GM12878 (cell line): ENCODE measurements around the gene TATDN2. TPM values are rescaled to one million over a fixed set of nuclear protein-coding genes. Genes with fewer than 3 reads are reported as not detected.

Source experiments
- ATAC-seq: fragments of 200-7000 bp; cut with Tn5 transposase; 3 replicates; pipeline ENCODE4 v1.9.1; 2020; ENCODE audit warnings: mild to moderate bottlenecking, moderate library complexity
- BruUV-seq: library from RNA; stranded (reverse); fragments of 400-500 nt; replicated peaks from 2 replicates; lab custom pipeline; 2021; lab: Mats Ljungman, UMichigan
- CTCF ChIA-PET: fragments of 300-600 bp; sonication (Branson Sonifier 250); formaldehyde crosslinking; extraction: SDS; loops from one replicate; lab custom pipeline; 2021; ENCODE audit warnings: inconsistent platforms; lab: Yijun Ruan, JAX
- POLR2A ChIA-PET: fragments of 350-600 bp; formaldehyde crosslinking; extraction: SDS; loops from one replicate; lab custom pipeline; 2021; ENCODE audit warnings: inconsistent platforms; lab: Charles Lee
- RAD21 ChIA-PET: fragments of 300-600 bp; sonication (Branson Sonifier 250); formaldehyde crosslinking; loops from one replicate; lab custom pipeline; 2023; ENCODE audit warnings: antibody characterized with exemption; ENCODE audit not compliant: unreplicated experiment; lab: Charles Lee
- SMC1A ChIA-PET: fragments of 300-600 bp; sonication (Branson Sonifier 250); formaldehyde crosslinking; loops from one replicate; lab custom pipeline; 2023; ENCODE audit not compliant: unreplicated experiment, uncharacterized antibody; lab: Charles Lee
- DNase-seq: peaks from one replicate; pipeline ENCODE4 v3.0.0-alpha.2; 2011; ENCODE audit warnings: low read depth, low spot score
- FAIRE-seq: peaks from 3 replicates; lab custom pipeline; 2011; peaks lifted over from hg19 to GRCh38; lab: Jason Lieb, UNC
- H2AFZ ChIP-seq: 2 replicates; pipeline ENCODE4 v1.6.0; 2011; ENCODE audit warnings: low read depth, low read length, control low read depth; ENCODE audit not compliant: control insufficient read depth
- H3K27ac ChIP-seq: 2 replicates; pipeline ENCODE4 v1.5.1; 2011; ENCODE audit warnings: control low read depth; ENCODE audit not compliant: control insufficient read depth, insufficient read depth
- H3K27me3 ChIP-seq, 2 experiments: replicated peaks in 1 of 2; 2 replicates each; pipeline versions ENCODE4 v1.6.0 to v1.6.1; 2011; ENCODE audit warnings: low read length in 1 of 2; ENCODE audit not compliant: control insufficient read depth in 2 of 2, insufficient read depth in 2 of 2
- H3K36me3 ChIP-seq, 2 experiments: 2 replicates each; pipeline ENCODE4 v1.5.1; 2011; ENCODE audit warnings: low read length in 1 of 2; ENCODE audit not compliant: control insufficient read depth in 2 of 2, insufficient read depth in 2 of 2
- H3K4me1 ChIP-seq: 2 replicates; pipeline ENCODE4 v1.6.1; 2011; ENCODE audit warnings: mild to moderate bottlenecking, low read length, moderate library complexity, mixed read lengths; ENCODE audit not compliant: control insufficient read depth, insufficient read depth
- H3K4me2 ChIP-seq: 2 replicates; pipeline ENCODE4 v1.6.0; 2011; ENCODE audit warnings: control low read depth; ENCODE audit not compliant: control insufficient read depth, insufficient read depth
- H3K4me3 ChIP-seq: fragments of 200-600 bp; sonication (generic); 2 replicates; pipeline ENCODE4 v1.5.1; 2016
- H3K79me2 ChIP-seq: 2 replicates; pipeline ENCODE4 v1.6.0; 2011; ENCODE audit warnings: low read length; ENCODE audit not compliant: control insufficient read depth, insufficient read depth
- H3K9ac ChIP-seq: 2 replicates; pipeline ENCODE4 v1.8.0; 2011; ENCODE audit warnings: low read length, control low read depth, mixed read lengths; ENCODE audit not compliant: control insufficient read depth, insufficient read depth
- H3K9me3 ChIP-seq: replicated peaks from 3 replicates; pipeline ENCODE4 v1.5.1; 2011; ENCODE audit warnings: mild to moderate bottlenecking, low read length; ENCODE audit not compliant: control insufficient read depth, insufficient read depth
- H4K20me1 ChIP-seq: 2 replicates; pipeline ENCODE4 v1.6.0; 2011; ENCODE audit not compliant: control insufficient read depth, insufficient read depth
- MTA3 ChIP-seq: IDR thresholded peaks from 2 replicates; pipeline ENCODE4 v1.6.1; 2012; ENCODE audit warnings: low read length, inconsistent platforms, borderline replicate concordance
- POLR2A ChIP-seq: IDR thresholded peaks from 2 replicates; pipeline ENCODE4 v1.6.1; 2011; ENCODE audit warnings: low read depth, mild to moderate bottlenecking, low read length
- TCF3 ChIP-seq: IDR thresholded peaks from 2 replicates; pipeline ENCODE4 v1.6.1; 2012; ENCODE audit warnings: low read depth, mild to moderate bottlenecking, low read length, borderline replicate concordance; ENCODE audit not compliant: insufficient read depth
- ZBTB11 ChIP-seq: fragments of 450-650 bp; formaldehyde crosslinking; IDR thresholded peaks from 2 replicates; pipeline ENCODE4 v1.5.0; 2022; ENCODE audit warnings: mild to moderate bottlenecking, missing genetic modification characterization
- ZNF217 ChIP-seq: fragments of 450-650 bp; IDR thresholded peaks from 2 replicates; pipeline ENCODE4 v1.6.1; 2017; ENCODE audit warnings: antibody characterized with exemption, mild to moderate bottlenecking
- WGBS: methylation state at CpG from one replicate; pipeline ENCODE4 v1.1.6; 2016; ENCODE audit warnings: low lambda C conversion rate; ENCODE audit not compliant: insufficient replicate concordance, insufficient coverage; ENCODE audit errors: missing lambda C conversion rate; 5-methylcytosine and 5-hydroxymethylcytosine counted together
- in situ Hi-C: fragments of 300-500 bp; cut with MboI; formaldehyde crosslinking; loops from 9 replicates; pipeline ENCODE4 v1.14.3; 2018; ENCODE audit warnings: mixed read lengths
- intact Hi-C: fragments of 100-400 bp; cut with micrococcal nuclease; formaldehyde crosslinking; loops from one replicate; pipeline ENCODE4 v1.14.2; 2022; ENCODE audit not compliant: unreplicated experiment
- polyA plus RNA-seq, 11 experiments: library from polyadenylated mRNA; depleted of rRNA in 4 of 11; unstranded in 6 of 11; stranded (reverse) in 5 of 11; fragments of >200 nt; fragmentation: Nextera tagmentation in 4 of 11; fragmentation: Illumina TruSeq in 1 of 11; extraction: Ambion mirVana in 4 of 11; extraction: Trizol in 1 of 11; gene quantifications; 1 replicate in 1 of 11; 2 replicates in 10 of 11; pipeline versions ENCODE4 v1.2.1 to v1.2.3, GENCODE V29; 2011 to 2016; ENCODE audit warnings: inconsistent platforms in 2 of 11, missing spikeins in 2 of 11, low read depth in 1 of 11
- total RNA-seq, 4 experiments: library from RNA; depleted of rRNA in 3 of 4; stranded (reverse); fragments of >200 nt in 3 of 4; fragmentation: Illumina TruSeq in 1 of 4; extraction: Trizol in 1 of 4; gene quantifications; 2 replicates each; pipeline versions ENCODE4 v1.2.1 to v1.2.3, GENCODE V29; 2013 to 2021

The TATDN2 gene
- total and polyA plus RNA-seq, 10 of the 15 experiments (the other 5 are each of a cell fraction or from before 2014, with no cell fraction given), result 4.2 to 36.5 (median 15.8) TPM

DNA sequence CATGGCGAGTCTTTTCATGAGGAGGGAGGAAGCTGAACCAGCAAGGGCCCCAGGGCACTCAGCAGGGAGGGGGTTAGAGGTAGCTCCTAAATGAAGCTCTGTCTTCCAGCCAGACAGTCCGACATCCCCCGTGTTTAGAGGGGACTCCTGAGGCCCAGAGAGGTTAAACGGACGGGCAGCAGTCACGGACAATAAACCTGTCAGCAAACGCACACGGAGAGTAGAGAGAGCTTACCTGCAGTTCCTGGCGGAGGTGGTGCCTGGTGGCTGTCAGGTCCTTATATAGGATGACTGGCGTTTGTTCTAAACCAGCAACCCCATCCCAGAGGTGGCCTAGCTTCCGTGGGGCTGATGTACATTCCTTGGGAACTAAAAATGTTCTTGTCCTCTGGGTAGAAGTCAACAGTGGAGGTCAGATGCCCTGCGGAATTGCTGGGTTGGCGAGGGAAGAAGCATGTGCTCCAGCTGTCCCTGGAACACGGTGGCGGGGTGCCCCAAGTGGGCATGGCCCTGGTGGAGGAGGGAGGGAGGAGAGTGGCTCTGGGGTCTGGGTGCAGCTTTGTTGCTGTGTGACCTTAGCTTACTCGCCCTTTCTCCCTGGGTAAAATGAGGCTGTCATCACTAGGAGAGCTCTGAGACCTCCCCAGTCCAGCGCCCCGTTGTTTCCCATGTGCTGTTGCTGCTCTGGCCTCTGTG lies 42.4 kb downstream of the TATDN2 start:
- DNase-seq (no peak), FAIRE-seq (no peak), ATAC-seq (no peak)
- intact Hi-C loops (no loop called here), in situ Hi-C loops (no loop called here)
- Histone ChIP-seq H2AFZ (no peak overlapping the region), H4K20me1 (no peaks in the 10 kb centered on the region; the same call in 1 of the 2 replicates), H3K79me2 (no peaks in the 10 kb centered on the region; the same call in none of the 2 replicates), H3K4me3 (no peak overlapping the region), H3K4me1 (peaks cover 5% of the 10 kb centered on the region; the same call in 1 of the 2 replicates), H3K4me2 (no peak overlapping the region), H3K9me3 (no peaks in the 10 kb centered on the region), H3K27me3 (no peaks in the 10 kb centered on the region), H3K36me3 (peaks cover 8 to 10% of the 10 kb centered on the region in 2 experiments), H3K9ac (no peak overlapping the region), H3K27ac (no peak overlapping the region)
- ChIA-PET SMC1A (interaction anchor here (1.0 kb wide), 1 partner anchor 11 kb away, joined by 3 read pairs; no protein-coding TSS in a partner anchor), POLR2A (no interaction called here), CTCF (interaction anchor here (0.7 to 1.4 kb wide), 2 partner anchors 67 to 359 kb away, joined by 3 read pairs; no protein-coding TSS in a partner anchor), RAD21 (interaction anchor here (1.4 kb wide), 1 partner anchor 30 kb away, joined by 3 read pairs; the partner anchor contains the start of gene SEC13)
- BruUV-seq, result no TSS peak
- no peak for TF ChIP-seq TCF3
- TF ChIP-seq POLR2A, result peak; percentile 59
- no peak for TF ChIP-seq MTA3
- no peak for TF ChIP-seq ZNF217
- no peak for TF ChIP-seq ZBTB11
- WGBS, result 97% methylated on average over 18 of the region's 18 CpGs
